GM21423 (cell line): ENCODE results near the gene MRGPRE.

Source experiments
- ATAC-seq: cut with Tn5 transposase; IDR thresholded peaks from one replicate; pipeline ENCODE4 v1.9.1; 2021; ENCODE audit warnings: mild to moderate bottlenecking, moderate library complexity; ENCODE audit not compliant: unreplicated experiment

The MRGPRE gene

DNA sequence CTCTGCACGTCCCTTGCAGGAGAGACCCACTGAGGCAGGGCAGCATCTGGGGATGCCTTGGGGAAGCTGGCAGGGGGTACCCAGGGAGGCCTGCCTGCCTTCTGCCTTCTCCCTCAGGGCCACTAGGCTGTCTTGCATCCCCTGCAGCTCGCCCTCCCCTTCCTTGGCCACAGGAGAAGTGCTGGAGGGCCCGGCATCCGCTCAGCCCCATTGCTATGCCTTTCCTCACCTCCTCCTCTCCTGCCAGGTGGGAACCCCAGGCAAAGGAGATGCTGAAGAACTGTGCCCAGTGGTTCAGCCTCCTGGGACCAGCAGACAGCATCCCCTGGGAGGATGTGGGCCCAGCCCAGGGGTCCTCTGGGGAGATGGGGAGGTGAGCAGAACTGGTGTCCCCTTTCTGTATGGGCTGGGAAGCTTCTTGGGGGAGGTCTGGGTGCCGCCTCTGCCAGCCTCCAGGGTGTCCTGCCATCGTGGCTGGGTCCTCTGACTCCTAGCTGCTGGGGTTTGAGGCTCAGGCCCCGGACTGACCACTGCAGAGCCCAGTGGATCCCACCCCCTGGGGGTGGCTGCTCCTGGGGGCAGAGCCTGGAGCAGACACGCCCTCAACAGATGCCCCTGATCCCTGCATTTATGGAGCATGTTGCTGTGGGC lies 34.2 kb downstream of the MRGPRE start:
- no peak for ATAC-seq

DNA sequence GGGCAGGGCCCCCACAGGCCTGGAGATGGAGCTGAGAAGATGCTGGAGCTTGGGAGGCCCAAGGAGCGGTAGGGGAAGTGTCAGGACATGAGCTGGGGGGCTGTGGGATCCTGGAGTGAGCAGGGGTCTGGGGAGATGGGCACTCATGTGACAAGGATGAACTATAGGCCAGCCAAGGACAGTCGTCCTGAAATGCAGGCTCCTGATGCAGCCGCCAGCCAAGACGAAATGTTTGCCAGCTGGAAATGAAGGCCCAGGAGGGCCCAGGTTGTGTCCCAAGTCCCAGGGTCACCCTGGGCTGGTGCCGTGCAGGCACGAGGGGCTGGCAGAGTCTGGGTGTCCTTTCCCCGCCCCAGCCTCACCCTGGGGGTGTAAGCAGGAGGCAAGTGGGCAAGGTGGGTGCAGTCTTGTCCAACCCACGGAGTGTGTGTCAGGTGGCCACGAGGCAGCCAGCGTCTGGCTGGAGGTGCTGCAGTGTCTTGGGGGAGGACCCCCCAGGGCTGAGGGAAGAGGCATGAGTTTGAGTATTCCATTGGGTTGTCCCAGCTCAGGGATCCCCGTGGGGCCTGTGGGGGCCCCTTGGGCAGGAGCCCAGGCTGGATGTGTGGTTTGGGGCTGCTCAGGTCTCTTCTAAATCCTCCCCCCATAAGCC lies 35.0 kb downstream of the MRGPRE start:
- ATAC-seq: no peak

DNA sequence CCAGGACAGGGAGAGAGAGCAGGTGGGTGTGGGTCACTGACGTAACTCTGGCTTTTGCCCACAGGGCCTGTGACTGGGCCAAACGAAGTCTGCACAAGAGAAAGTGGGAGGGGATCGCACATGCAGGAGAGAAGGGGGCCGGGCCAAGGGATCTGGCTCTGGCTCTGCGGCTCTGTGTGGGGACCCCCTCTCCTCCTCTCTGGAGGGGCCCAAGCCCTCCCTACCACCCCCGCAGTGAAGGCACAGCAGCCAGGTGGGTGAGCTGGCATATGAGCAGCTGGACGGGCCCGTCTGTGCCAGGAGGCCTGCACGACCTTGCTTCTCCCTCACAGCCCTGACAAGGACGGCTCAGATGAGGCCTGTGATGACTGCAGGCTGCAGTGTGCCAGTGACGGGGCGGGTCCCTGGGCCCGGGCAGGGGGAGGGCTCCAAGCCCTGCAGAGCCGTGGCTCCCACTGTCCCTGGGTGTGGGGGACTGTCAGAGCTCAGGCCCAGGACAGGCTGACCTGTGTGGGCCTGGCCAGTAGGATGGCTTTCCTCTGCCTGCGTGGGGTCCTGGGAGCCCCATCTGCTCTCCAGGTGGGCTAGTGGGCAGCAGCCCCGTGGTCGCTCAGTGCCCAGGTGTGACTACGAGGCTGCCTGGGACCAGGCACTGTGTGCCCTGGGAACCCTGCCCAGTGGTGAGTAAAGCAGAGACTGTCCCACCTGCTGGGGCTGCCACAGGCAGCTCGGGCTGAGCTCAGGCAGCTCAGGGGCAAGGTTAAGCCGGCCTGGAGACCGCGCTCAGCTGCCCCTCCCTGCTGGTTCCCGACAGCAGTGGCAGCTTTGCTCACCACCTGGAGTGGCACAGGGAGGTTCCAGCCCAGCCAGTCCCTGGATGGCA lies 35.8 kb downstream of the MRGPRE start:
- no peak for ATAC-seq

DNA sequence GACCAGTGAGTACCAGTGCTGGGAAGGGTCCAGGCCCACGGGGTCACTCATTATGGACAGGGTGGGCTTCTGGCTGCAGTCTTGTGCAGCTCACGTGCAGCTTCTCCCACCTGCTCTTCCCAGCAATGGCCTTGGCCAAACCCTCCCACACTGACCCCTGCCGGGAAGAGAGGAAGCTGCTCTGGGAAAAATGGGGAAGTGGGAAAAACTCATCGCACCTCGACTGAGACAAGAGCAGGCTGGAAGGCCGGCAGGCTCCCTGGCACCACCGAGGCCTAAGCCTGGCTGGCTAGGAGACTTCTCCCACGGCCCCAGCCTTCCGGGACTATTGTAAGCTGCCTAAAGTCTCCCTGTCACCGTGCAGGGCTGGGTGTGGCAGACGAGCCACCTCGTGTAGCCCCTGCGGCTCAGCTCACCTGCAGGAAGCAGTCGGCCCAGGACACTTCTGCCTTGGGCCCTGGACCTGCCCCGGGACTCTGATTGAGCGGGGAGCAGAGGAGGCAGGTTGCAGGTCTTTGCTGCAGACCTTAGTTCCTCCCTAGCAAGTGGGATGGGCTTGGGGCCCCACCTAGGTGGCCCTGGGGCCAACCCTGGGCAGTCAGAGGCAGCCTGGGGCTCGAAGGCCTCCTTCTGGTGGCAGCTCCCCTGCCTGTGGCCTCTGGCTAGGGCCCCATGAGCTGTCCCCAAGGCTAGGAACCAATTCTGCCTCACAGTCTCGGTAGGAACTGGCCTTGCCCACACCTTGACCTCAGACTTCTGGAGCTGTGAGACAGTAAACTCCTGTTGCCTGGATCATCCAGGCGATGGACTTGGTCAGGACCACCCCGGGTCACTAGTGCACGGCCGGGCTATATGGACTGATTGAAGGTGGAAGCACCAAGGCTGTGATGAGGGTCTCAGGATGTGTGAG lies 36.7 kb downstream of the MRGPRE start:
- ATAC-seq: no peak

DNA sequence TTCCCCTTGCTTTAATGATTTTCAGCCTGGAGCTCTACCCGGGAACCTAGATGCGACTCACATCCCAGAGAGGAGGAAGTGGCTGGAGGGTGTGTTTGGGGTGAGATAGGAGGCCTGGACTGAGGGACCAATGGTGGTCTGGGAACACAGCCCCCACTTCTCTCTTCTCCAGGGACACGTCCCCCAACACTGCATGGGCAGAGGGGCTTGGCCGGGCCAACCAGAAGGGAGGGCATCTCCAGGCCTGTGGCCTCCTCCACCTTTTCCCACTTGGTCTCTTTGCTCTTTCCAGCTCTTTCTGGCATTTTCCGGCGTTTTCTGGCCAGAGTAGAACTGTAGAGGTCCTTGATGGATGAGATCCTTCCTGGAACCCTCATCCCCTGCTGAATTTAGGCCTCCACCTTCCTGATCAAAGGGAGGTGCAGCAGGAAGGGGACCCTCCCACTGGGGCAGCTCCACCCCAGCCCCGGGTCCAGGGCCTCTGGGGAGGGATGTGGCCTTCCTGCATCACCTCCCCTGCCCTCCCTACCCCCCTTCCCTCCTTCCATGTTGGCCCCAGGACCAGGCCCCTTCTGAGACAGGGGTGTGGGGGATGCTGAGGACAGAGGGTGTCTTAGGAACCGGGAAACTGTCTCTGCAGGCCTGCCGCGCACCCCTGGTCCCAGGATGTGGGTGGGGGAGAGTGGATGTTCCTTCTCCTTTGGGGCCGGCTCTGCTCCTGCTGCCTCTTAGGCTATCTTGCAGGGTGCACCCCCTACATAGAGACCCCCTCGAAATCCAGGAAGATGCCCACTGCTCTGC lies 38.0 kb downstream of the MRGPRE start:
- no peak for ATAC-seq

DNA sequence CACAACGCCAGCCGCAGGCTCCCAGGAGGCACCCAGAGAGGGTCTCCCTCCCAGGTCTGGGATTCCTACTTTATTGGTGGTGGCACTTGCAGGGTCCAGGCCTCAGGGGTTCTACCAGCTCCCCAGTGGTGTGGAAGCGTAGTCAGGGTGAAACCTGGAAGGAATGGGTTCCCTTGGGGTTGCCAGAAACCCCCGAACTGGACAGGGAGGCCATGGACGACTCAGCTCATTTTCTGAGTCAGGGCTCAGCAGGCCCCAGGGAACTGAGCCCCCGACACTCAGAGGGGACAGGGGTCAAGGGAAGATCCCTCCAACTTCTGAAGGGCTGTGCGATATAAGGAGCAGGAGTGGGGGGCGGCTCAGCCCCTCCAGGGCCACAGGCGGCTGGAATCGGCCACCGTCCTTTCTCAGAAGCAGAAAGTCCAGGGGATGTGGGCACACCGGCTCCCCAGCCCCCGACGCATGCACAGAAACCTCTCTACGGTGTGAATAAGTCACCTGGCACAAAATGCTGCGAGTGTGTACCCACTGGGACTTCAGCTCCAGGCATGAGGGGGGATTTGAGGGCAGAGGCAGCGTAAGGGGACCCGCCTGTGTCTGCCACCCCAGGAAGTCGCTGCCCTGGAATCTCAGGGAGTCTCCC lies 38.7 kb downstream of the MRGPRE start:
- no peak for ATAC-seq

DNA sequence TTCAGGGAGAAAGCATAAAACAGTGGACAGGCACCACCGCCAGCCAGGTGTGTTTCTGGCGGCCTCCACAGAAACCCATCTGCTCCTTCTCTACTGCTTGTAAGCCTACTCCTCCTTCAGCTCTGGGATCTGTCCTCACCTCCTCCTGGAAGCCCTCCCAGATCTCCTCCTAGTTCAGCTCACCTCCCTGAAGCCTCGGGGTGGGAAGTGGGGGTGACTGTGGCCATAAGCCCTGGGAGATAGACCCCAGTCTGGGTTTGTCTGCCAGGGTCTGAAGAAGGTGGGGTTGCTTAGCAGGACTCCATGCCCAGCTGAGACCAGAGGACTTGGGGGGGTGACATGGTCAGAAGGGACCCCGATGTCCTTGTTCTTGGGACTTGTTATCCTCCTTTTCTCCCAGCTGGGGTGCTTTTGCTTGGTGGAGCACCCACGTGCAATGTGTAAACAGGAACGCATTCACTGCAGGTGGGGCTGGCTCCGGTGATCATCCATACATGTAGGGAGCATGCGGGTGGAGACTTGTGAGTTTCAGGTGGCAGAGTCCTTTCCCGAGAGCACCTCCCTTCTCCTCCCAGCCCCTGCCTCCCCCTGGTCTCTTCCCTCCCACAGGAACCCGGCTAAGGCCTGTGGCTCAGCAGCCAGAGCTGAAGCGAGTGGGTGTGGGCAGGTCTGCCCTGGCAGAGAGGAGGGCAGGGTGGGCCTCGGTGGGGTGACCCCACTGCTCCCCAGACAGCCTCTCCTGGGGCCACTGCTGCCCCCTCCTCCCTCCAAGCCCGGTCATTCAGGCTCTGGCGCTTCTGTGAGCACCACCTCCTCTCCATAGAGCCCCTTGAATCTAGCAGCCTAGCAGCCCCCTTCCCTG lies 39.5 kb downstream of the MRGPRE start:
- no peak for ATAC-seq

DNA sequence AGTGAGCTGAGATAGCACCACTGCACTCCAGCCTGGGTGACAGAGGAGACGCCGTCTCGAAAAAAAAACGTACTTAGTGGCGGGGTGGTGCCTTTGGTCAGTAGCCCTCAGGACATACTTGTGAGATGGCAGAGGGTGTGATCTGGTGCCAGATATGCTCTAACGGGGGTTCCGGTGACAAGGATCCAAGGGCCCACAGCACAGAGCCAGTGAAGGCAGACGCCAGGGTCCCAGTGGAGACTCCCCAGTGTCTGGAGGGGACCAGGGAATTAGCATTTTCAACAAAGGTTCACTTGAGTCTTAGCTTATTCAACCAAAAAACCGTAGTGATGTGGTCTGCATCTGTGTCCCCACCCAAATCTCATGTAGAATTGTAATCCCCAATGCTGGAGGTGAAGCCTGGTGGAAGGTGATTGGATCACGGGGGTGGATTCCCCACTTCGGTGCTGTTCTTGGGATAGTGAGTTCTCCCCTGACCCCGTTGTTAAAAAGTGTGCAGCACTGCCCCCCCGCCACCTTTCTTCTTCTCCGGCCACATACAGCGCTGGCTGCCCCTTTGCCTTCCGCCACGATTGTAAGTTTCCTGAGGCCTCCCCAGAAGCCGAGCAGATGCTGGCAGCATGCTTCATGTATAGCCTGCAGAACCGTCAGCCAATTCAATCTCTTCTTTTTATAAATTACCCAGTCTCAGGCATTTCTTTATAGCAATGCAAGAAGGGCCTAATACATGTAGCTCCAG lies 40.5 kb downstream of the MRGPRE start:
- ATAC-seq: no peak

DNA sequence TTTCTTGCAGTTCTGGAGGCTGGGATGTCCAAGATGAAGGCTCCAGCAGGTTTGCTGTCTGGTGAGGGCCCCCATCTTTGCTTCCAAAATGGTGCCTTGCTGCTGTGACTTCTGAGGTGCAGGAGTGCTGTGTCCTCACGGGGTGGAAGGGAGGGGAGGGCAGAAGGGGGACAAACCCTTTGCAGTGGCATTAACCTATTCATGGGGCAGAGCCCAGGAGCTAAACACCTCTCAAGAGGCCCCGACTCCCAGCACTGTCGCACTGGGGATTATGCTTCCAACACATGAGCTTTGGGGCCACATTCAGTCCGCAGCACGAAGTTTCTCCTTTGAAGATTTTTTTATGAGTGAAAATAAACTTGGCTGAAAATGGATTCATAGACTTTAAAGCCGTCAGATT lies 41.6 kb downstream of the MRGPRE start:
- ATAC-seq: no peak

DNA sequence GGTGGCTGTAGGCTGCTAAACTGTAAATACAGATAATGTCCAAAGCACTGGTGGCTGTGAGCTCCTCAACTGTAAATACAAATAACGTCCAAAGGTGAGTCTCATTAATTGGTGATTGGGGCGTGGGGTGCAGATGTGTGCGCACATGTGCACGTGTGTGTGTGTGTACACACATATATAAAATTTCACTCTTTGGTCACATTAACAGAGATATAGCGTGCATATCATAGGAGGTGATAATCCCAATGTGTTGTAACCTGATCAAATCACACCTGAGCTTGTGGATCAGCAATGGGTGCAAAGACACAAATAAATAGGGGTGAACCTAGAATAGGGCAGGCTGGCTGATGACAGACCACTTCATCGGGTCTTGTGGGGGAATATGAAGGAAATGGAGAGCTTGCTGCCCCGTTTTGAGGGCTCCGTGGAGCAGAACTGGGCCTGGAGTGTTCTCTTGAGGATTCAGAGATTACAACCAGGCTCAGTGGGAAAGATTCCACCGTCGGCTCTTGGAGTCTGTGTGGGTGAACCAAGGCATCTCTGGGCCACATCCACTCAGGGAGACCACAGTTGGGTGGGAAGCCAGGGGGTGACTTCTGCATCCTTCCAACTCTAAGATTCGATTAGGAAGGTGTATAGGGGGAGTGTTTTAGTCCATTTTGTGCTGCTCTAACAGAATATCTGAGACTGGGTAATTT lies 42.2 kb downstream of the MRGPRE start:
- ATAC-seq: no peak

DNA sequence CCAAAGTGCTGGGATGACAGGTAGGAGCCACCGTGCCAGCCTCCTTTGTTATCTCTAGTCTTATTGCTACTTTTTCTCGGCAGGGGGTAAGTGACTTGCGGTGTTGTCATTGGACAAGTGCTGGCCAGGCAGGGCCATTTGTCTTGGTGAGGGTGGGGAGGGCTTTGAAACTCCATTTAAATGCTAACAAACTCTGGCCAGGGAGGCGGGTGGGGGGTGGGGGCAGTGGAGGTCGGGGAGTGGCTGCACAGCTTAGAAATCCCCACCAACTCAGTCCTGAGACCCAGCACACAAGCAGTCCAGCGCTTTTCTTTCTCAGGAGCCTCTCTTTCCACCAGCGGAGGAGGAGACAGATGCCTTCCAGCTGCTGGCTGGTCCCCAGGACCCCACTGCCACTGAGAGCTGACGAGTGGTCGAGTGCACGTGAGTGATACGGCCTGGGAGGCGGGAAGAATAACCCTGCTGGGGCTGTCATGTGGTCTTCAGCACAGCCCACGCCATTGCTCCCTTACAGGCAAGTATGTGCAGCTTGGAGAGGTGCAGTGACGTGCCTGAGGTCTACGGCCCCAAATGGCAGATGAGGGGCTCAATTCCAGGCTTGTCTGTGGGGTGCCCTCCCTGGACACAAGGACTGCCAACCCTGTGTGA lies 42.9 kb downstream of the MRGPRE start:
- ATAC-seq: no peak

DNA sequence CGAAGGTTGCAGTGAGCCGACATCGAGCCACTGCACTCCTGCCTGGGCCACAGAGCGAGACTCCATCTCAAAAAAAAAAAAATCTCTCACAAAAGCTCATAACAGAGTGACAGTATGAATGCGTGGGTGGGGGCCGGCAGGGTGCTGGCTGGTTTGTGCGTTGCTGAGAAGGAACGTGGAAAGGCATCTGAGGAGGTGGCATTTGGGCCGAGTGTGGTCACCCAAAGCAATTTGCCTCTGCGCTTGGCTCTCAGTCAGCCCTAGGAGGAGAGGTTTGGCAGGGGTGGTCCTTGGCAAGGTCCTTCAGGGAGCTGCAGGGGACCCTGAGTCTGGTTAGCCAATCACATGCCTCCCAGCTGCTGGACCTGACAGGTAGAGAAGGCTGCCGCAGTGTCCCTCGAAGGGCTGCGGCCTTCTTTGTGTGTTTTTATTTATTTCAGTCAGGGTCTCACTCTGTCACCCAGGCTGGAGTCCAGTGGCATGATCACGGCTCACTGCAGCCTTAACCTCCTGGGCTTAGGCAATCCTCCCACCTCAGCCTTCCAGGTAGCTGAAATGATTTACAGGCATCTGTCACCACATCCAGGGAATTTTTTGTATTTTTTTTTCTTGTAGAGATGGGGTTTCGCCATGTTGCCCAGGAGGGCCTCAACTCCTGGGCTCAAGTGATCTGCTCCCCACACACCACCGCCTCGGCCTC lies 43.6 kb downstream of the MRGPRE start:
- ATAC-seq: no peak

DNA sequence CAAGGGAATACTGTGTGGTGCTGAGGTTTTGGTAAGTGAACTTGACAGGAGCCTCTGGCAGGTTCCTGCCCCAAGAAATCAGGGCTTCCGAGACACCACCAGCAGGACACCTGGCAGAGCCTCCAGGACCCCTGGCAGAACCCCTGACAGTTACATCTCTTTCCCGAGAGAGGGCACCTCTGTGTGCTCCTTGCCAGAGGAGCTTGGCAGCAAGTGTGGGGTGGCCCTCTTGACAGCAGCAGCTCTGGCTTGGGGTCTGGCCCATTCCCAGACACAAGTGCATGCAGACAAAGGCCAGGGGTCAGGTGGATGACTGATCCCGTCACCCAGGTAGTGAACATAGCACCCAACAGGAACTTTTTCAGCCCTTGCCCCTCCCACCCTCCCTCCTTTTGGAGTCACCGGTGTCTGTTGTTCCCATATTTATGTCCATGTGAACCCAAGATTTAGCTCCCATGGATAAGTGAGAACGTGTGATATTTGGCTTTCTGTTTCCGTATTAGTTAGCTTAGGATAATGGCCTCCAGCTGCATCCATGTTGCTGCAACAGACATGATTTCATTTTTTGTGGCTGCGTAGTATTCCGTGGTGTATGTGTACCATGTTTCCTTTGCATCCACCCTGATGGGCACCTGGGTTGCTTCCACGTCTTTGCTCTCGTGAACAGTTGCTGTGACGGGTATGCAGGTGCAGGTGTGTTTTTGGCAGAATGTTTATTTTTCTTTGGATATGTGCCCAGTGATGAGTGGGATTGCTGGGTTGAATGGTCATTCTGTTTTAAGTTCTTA lies 45.9 kb downstream of the MRGPRE start:
- no peak for ATAC-seq

DNA sequence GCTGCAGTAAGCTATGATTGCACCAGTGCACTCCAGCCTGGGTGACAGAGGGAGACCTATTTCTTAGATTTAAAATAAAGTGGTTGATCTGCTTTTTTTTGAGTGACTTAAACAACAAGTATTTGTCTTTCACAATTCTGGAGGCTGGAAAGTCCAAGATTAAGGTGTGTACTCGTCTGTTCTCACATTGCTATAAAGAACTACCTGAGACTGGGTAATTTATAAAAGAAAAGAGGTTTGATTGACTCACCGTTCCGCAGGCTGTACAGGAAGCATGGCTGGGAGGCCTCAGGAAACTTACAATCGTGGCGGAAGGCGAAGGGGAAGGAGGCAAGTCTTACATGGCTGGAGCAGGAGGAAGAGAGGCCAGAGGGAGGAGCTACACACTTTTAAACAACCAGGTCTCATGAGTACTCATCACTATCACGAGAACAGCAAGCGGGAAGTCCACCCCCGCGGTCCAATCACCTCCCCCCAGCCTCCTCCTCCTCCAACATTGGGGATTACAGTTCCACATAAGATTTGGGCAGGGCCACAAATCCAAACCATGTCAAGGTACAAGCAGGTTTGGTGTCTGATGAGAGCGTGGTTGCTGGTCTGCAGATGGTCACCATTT lies 47.4 kb downstream of the MRGPRE start:
- no peak for ATAC-seq

DNA sequence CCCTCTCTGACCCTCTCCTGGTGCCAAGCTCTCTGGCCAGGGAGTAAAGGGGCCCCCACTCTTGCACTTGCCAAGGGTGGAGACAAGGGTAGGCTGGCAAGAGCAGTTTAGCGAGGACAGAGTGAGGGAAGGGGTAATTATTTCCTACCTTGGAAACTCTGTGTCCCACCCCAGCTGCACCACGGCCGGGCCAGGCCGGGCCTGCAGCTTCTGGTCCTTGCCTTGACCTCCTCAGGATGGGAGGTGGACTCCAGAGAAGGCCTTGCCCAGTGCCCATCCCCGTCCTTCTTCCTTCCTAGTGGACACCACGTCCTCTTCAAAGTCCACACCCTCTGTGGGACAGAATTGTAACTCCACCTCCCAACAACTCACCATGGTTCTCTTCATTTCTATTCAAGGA lies 48.7 kb downstream of the MRGPRE start:
- no peak for ATAC-seq
